ENCODE measurements around the gene JCAD. TPM values are rescaled to one million over a fixed set of nuclear protein-coding genes. Genes with fewer than 3 reads are reported as not detected.
A peak's percentile ranks its signal among the peaks of the same experiment; 100 is the strongest.

JCAD gene
- total RNA-seq, 4 donors from 2014 or later, result 25.6 to 99.1 (median 49.9) TPM

GRCh38 chr10:29994811-29995210, 64.6 kb downstream of the JCAD start:
- TF ChIP-seq, protein P1, sequence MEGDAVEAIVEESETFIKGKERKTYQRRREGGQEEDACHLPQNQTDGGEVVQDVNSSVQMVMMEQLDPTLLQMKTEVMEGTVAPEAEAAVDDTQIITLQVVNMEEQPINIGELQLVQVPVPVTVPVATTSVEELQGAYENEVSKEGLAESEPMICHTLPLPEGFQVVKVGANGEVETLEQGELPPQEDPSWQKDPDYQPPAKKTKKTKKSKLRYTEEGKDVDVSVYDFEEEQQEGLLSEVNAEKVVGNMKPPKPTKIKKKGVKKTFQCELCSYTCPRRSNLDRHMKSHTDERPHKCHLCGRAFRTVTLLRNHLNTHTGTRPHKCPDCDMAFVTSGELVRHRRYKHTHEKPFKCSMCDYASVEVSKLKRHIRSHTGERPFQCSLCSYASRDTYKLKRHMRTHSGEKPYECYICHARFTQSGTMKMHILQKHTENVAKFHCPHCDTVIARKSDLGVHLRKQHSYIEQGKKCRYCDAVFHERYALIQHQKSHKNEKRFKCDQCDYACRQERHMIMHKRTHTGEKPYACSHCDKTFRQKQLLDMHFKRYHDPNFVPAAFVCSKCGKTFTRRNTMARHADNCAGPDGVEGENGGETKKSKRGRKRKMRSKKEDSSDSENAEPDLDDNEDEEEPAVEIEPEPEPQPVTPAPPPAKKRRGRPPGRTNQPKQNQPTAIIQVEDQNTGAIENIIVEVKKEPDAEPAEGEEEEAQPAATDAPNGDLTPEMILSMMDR (IDR thresholded peaks at IDR 0.05), result no peak
- TF ChIP-seq POLR2A (IDR thresholded peaks at IDR 0.05), result no peak
- Histone ChIP-seq H3K27ac (peak overlapping the region in 1 of 2 donors; percentile 64), H3K4me3 (no peak overlapping the region), H3K9me3 (no peaks in the 10 kb centered on the region), H3K36me3 (no peaks in the 10 kb centered on the region), H3K27me3 (no peaks in the 10 kb centered on the region), H3K4me1 (no peaks in the 10 kb centered on the region)
- intact Hi-C loops (cut with DNase I; ENCODE audit: low total_unique reads), result no loop called here
- no peak for DNase-seq

- Histone ChIP-seq H3K4me3 (no peak overlapping the region), H3K27ac (peak overlapping the region; percentile 64 to 82), H3K9me3 (no peaks in the 10 kb centered on the region), H3K4me1 (no peaks in the 10 kb centered on the region), H3K36me3 (no peaks in the 10 kb centered on the region), H3K27me3 (no peaks in the 10 kb centered on the region)
- TF ChIP-seq POLR2A (IDR thresholded peaks at IDR 0.05), result no peak
- TF ChIP-seq, protein P1 (IDR thresholded peaks at IDR 0.05), result no peak
- intact Hi-C loops (cut with DNase I; ENCODE audit: low total_unique reads), result no loop called here
- peak; percentile 79 to 83 for DNase-seq
These were observed 66.0 kb downstream of the JCAD start for GRCh38 chr10:29993319-29993915.

- intact Hi-C loops (cut with DNase I; ENCODE audit: low total_unique reads), result no loop called here
- Histone ChIP-seq H3K4me3 (no peak overlapping the region), H3K36me3 (no peaks in the 10 kb centered on the region), H3K27me3 (no peaks in the 10 kb centered on the region), H3K27ac (peak overlapping the region; percentile 64 to 82), H3K4me1 (no peaks in the 10 kb centered on the region), H3K9me3 (no peaks in the 10 kb centered on the region)
- TF ChIP-seq, protein P1 (IDR thresholded peaks at IDR 0.05), result no peak
- TF ChIP-seq POLR2A (IDR thresholded peaks at IDR 0.05), result no peak
- DNase-seq, result peak in 1 of 2 donors; percentile 59
These were observed 66.5 kb downstream of the JCAD start for GRCh38 chr10:29992914-29993313.

GRCh38 chr10:29991382-29991781, 68.0 kb downstream of the JCAD start:
- no peaks in the 10 kb centered on the region for H3K36me3 ChIP-seq
- intact Hi-C loops (cut with DNase I; ENCODE audit: low total_unique reads), result no loop called here
- H3K4me1 ChIP-seq, result no peaks in the 10 kb centered on the region
- no peaks in the 10 kb centered on the region for H3K27me3 ChIP-seq
- TF ChIP-seq, protein P1 (IDR thresholded peaks at IDR 0.05), result no peak
- no peak for TF ChIP-seq POLR2A (IDR thresholded peaks at IDR 0.05)
- H3K4me3 ChIP-seq, result no peak overlapping the region
- no peak overlapping the region for H3K27ac ChIP-seq
- DNase-seq, result no peak
- no peaks in the 10 kb centered on the region for H3K9me3 ChIP-seq

DNA sequence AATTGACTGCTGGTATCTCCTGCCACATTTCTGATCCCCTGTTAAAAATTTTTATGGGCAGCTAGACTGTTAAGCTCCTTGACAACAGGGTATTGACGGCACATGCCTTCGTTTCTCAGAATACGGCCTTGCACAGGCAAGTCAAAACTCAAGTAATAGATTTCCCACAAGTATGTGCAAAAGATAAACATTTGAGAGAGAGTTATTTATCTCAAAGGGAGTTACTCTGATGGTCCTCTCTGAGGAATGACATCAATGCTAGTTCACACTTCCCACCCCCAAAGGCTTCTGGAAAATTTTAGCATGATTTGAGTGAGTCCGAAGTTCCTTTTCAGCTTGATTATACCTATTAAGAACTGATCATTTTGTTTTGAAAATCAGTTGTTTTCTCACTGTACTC, 71.9 kb downstream of the JCAD start:
- no peak overlapping the region for H3K4me3 ChIP-seq
- no peak for TF ChIP-seq POLR2A (IDR thresholded peaks at IDR 0.05)
- TF ChIP-seq, protein P1 (IDR thresholded peaks at IDR 0.05), result no peak
- no peaks in the 10 kb centered on the region for H3K4me1 ChIP-seq
- no peak overlapping the region for H3K27ac ChIP-seq
- DNase-seq, result no peak
- no peaks in the 10 kb centered on the region for H3K9me3 ChIP-seq
- no peaks in the 10 kb centered on the region for H3K27me3 ChIP-seq
- intact Hi-C loops (cut with DNase I; ENCODE audit: low total_unique reads), result no loop called here
- no peaks in the 10 kb centered on the region for H3K36me3 ChIP-seq

All from uterus (tissue), 4 donors.